Activated CD4-positive, alpha-beta T cell treated with anti-CD3 and anti-CD28 coated beads, Interleukin-2, Interleukin-4, amounts not matched to agents 100 ng/mL and 50 ng/mL, durations not matched to agents 16 hours and 8 hours (primary cell): ENCODE data around the gene ANKRD65.

Experiments
- DNase-seq: peaks from one replicate; pipeline ENCODE4 v3.0.0-alpha.2; 2020; ENCODE audit warnings: low spot score

Gene ANKRD65

GRCh38 chr1:1441002-1441888, 20.2 kb upstream of the ANKRD65 start:
- DNase-seq = peak; percentile 48

- no peak for DNase-seq
Observed at GRCh38 chr1:1440262-1441001, 19.4 kb upstream of the ANKRD65 start.

- no peak for DNase-seq
Observed at GRCh38 chr1:1439546-1440261, 18.6 kb upstream of the ANKRD65 start.

- no peak for DNase-seq
Observed at GRCh38 chr1:1438531-1439381, 17.7 kb upstream of the ANKRD65 start.

GRCh38 chr1:1437904-1438376, 16.9 kb upstream of the ANKRD65 start:
- no peak for DNase-seq

GRCh38 chr1:1437033-1437903, 16.2 kb upstream of the ANKRD65 start:
- DNase-seq = no peak

- no peak for DNase-seq
Observed at GRCh38 chr1:1436630-1437032, 15.6 kb upstream of the ANKRD65 start.

GRCh38 chr1:1435911-1436629, 15.0 kb upstream of the ANKRD65 start:
- no peak for DNase-seq

- peak; percentile 68 for DNase-seq
Observed at GRCh38 chr1:1435106-1435903, 14.2 kb upstream of the ANKRD65 start, which contains the start of gene VWA1. Gene VWA1, plus strand, starts transcription at chr1:1435690. Its CDS starts 59 bp downstream, at chr1:1435749.

- DNase-seq = no peak
Observed at GRCh38 chr1:1434824-1435105, 13.7 kb upstream of the ANKRD65 start.

- no peak for DNase-seq
Observed at GRCh38 chr1:1434131-1434823, 13.2 kb upstream of the ANKRD65 start.

GRCh38 chr1:1433804-1434130, 12.7 kb upstream of the ANKRD65 start:
- no peak for DNase-seq

GRCh38 chr1:1432951-1433803, 12.1 kb upstream of the ANKRD65 start:
- no peak for DNase-seq

- DNase-seq = no peak
Observed at GRCh38 chr1:1432274-1432950, 11.3 kb upstream of the ANKRD65 start.

- no peak for DNase-seq
Observed at GRCh38 chr1:1431845-1432273, 10.8 kb upstream of the ANKRD65 start.

- DNase-seq = no peak
Observed at GRCh38 chr1:1430992-1431844, 10.1 kb upstream of the ANKRD65 start.
